ENCODE data around the gene MAD2L2.

DNA sequence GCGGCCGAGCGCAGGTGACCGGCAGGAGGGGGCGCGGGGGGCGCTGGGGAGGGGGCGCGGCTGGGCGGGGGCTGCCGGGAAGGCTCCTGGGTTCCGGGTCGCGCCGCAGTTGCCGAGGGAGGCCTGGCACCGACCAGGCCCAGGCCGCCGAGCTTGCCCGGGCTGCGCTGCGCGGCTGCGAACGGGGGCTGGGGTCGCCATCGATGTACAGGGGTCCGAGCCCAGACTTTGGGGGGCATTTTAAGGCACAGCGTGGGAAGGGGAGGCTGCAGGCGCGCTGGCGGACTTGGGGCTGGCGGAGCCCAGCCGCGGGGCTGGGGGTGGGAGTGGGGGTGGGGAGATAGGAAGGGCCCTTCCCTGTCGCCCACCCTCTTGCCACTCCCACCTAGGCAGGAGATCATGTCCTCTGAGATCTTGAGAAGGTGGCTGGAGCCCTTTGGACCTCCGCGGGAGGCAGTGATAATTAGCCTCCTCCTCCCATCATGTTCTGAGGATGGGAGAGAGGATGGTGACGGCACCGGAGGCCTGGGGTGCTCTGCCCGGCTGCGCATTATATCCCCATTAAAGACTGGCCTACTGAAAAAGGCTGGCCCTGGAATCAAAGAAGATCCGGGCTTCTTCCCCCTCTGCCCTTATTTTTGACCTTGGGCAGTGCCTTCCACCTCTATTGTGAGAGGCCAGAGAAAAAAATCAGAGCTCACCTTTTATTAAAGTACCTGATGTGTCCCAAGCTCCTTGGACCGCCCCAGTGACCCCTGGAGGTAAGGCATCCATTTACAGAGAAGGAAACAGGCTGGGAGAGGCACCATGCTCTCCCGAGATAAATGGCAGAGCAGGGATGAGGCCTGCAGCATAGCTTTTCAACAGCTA is 25.8 kb downstream of the MAD2L2 start:
- TF ChIP-seq, protein P1, sequence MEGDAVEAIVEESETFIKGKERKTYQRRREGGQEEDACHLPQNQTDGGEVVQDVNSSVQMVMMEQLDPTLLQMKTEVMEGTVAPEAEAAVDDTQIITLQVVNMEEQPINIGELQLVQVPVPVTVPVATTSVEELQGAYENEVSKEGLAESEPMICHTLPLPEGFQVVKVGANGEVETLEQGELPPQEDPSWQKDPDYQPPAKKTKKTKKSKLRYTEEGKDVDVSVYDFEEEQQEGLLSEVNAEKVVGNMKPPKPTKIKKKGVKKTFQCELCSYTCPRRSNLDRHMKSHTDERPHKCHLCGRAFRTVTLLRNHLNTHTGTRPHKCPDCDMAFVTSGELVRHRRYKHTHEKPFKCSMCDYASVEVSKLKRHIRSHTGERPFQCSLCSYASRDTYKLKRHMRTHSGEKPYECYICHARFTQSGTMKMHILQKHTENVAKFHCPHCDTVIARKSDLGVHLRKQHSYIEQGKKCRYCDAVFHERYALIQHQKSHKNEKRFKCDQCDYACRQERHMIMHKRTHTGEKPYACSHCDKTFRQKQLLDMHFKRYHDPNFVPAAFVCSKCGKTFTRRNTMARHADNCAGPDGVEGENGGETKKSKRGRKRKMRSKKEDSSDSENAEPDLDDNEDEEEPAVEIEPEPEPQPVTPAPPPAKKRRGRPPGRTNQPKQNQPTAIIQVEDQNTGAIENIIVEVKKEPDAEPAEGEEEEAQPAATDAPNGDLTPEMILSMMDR (IDR thresholded peaks at IDR 0.05) = no peak
- TF ChIP-seq POLR2A (IDR thresholded peaks at IDR 0.05) = no peak

All from ovary (tissue), 3 donors.